GM12873 (cell line): Measurements from ENCODE around the gene GRM4.
A peak's percentile ranks its signal among the peaks of the same experiment; 100 is the strongest.

Experiments used
- TF ChIP-seq, protein P1 (sequence below): IDR thresholded peaks from 2 replicates; pipeline ENCODE4 v1.5.1; 2012; ENCODE audit warnings: low read depth, mild to moderate bottlenecking, moderate library complexity, low read length, control low read depth; ENCODE audit not compliant: insufficient read depth; ENCODE audit errors: missing control alignments

The GRM4 gene

DNA sequence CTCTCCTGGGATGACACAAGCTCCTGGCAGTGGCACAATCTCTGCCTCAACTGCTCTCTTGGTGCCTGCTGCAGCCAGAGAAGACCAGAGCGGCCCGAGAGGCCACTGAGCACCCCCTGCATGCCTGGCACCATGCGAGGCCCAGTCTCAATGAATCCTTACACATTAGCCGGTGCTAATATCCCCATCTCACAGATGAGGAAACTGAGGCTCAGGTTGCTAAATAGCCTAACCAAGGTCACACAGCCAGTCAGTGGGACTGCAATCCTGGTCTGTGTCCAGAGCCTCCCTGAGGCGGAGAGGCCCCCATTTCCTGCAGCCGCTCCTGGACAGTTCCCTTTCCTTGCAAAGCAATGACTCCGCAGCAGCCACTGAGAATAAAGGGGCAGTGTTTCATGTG is 81.2 kb downstream of the GRM4 start:
- TF ChIP-seq, protein P1, sequence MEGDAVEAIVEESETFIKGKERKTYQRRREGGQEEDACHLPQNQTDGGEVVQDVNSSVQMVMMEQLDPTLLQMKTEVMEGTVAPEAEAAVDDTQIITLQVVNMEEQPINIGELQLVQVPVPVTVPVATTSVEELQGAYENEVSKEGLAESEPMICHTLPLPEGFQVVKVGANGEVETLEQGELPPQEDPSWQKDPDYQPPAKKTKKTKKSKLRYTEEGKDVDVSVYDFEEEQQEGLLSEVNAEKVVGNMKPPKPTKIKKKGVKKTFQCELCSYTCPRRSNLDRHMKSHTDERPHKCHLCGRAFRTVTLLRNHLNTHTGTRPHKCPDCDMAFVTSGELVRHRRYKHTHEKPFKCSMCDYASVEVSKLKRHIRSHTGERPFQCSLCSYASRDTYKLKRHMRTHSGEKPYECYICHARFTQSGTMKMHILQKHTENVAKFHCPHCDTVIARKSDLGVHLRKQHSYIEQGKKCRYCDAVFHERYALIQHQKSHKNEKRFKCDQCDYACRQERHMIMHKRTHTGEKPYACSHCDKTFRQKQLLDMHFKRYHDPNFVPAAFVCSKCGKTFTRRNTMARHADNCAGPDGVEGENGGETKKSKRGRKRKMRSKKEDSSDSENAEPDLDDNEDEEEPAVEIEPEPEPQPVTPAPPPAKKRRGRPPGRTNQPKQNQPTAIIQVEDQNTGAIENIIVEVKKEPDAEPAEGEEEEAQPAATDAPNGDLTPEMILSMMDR, result no peak

DNA sequence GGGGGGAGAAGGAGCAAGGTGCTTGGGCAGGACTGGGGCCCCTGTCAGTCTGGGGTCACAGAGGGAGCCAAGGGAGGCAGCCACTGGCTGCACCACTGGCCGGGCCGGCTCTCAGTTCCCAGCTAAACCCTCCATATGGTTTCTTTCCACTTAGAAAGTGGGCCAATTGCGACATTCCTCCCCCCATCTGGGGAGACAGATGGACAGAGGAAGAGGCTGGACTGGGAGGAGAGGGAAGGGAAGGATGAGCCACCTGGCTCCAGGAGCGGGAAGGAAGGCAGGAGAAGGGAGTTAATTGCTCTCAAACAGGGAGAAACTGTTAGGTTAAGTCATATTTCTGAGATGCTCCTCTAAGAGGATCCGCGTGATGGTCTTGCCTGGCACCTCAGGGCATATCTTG is 82.2 kb downstream of the GRM4 start:
- TF ChIP-seq, protein P1, result no peak

DNA sequence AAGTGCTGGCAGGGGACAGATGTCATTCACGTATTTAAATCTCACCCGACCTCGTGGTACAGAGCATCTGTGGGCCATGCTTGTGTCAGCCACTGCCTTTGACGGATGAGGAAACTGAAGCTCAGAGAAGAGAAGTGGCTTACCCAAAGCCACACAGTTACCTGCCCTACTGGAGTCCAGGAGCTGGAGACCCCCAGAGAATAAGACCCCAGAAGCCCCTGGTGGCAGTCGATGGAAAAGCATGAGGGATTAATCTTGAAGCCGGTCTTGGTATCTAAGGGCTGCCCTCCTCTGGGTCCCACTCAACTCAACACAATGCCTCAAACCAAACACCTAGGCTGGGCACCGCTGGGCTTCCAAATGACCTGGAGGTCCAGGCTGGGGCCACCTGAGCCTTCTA is 83.1 kb downstream of the GRM4 start:
- TF ChIP-seq, protein P1, result peak; percentile 23

DNA sequence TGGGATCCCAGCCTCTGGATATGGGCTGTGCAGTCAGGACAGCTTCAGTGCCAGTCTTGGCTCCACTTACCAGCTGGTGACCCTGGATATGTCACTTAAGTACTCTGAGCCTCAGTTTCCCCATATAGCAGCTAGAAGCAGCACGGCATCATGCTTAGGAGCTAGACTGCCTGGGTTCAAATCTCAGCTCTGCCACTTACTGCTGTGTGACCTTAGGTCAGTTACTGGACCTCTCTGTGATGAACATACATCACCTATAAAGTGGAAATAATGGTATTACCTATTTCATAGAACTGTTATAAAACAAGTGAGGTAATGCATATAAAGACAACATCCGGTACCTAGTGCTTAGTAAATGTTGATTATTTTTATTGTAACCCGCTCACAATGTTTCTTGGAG is 83.7 kb downstream of the GRM4 start:
- TF ChIP-seq, protein P1, result no peak

DNA sequence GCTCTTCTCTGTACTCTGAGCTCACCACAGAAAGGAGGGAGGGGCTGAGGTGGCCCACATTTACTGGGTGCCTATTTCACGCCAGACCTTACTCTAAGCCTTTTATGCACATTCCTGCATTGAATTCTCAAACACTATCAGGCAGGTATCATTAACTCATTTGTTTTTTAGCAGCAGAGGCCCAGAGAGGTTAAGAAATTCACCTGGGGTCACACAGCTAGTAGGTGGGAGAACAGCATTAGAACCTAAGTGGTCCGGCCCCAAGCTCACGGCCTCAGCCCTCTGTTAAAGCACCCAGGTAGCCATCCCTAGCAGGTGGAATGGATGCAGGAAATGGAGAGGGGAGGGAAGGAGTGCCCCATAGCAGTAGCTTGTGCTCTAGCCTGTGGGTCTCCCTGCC is 84.5 kb downstream of the GRM4 start:
- TF ChIP-seq, protein P1, result no peak

DNA sequence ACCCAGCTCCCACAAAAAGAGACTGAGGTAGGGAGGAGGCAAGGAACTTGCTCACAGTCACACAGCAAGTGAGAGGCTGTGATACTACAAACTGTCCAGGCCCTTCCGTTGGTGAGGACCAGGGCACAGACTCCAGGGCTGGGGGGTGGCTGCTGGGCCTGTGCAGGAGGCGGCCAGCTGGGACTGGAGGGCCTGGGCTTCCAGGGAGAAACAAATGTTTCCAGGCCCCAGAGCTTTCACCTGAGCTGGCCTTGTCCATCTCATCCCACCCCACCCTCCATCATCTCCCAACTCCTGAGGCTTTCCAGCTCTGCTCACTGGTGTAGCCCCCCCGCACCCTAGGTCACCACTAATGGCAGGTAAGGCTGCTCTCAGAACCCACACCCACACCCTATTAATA is 86.0 kb downstream of the GRM4 start:
- TF ChIP-seq, protein P1, result no peak

DNA sequence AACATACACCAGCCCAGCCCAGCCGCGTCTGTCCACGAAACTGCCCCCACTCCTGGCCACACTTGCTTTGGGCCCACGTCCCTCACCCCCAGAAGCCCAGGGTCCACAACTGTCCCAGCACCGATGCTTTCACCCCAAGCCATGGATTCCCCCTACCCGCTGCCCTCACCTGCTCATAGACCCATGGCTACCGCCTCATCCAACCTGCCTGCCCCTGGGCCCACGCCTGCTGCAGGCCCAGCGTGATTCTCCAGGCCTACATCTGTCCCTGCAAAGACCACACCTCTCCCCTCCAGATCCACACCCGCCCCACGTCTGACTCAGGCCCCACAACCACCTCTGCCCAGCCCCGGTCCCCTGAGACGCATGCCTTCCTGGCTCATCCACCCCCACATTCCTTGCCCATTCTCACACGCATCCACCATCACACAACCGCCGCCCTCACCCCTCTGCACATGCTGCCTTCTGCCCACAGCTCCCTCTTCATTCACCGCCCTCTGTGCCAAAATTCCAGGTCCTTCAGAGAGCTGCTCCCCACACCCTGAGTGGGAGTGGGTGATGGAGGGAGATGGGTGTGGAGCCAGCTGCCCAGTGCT is 86.7 kb downstream of the GRM4 start:
- TF ChIP-seq, protein P1, result no peak
